Endothelial cell of umbilical vein (primary cell): ENCODE data around the gene EEA1. TPM values are rescaled to one million over a fixed set of nuclear protein-coding genes. Genes with fewer than 3 reads are reported as not detected.

ENCODE experiments used
- BruUV-seq: library from RNA; stranded (reverse); fragments of 400-500 nt; replicated peaks from 2 replicates; lab custom pipeline; 2021; lab: Mats Ljungman, UMichigan
- CTCF ChIA-PET: fragments of 300-600, 350-600 bp; sonication (Branson Sonifier 250); formaldehyde crosslinking; loops from one replicate; lab custom pipeline; 2021; ENCODE audit warnings: antibody characterized with exemption, inconsistent platforms; lab: Charles Lee
- POLR2A ChIA-PET: fragments of 300-600, 350-600 bp; sonication (Branson Sonifier 250); formaldehyde crosslinking; loops from one replicate; lab custom pipeline; 2021; ENCODE audit warnings: antibody characterized with exemption, inconsistent platforms; lab: Charles Lee
- DNase-seq: peaks from one replicate; pipeline ENCODE4 v3.0.0-alpha.2; 2011; ENCODE audit warnings: low read depth, low spot score
- FAIRE-seq: peaks from 2 replicates; lab custom pipeline; 2011; peaks lifted over from hg19 to GRCh38; lab: Jason Lieb, UNC
- H2AFZ ChIP-seq: 2 replicates; pipeline ENCODE4 v1.6.0; 2012; ENCODE audit warnings: low read depth, low read length, control low read depth, inconsistent platforms
- H3K27ac ChIP-seq: 2 replicates; pipeline ENCODE4 v1.5.1; 2011; ENCODE audit warnings: low read depth, mild to moderate bottlenecking, control low read depth, low read length, moderate library complexity; ENCODE audit not compliant: insufficient read depth
- H3K27me3 ChIP-seq, 2 experiments: 2 replicates each; pipeline versions ENCODE4 v1.6.0 to v1.6.1; 2011; ENCODE audit warnings: low read length in 2 of 2, mixed read lengths in 1 of 2; ENCODE audit not compliant: control insufficient read depth in 2 of 2, insufficient read depth in 2 of 2
- H3K36me3 ChIP-seq, 2 experiments: 2 replicates in 1 of 2; 3 replicates in 1 of 2; pipeline ENCODE4 v1.5.1; 2011; ENCODE audit warnings: low read length in 2 of 2, mild to moderate bottlenecking in 1 of 2, moderate library complexity in 1 of 2; ENCODE audit not compliant: control insufficient read depth in 2 of 2, insufficient read depth in 2 of 2; ENCODE audit errors: extremely low read depth in 1 of 2
- H3K4me1 ChIP-seq: 3 replicates; pipeline ENCODE4 v1.5.1; 2011; ENCODE audit warnings: mild to moderate bottlenecking, low read length; ENCODE audit not compliant: control insufficient read depth, insufficient read depth; ENCODE audit errors: extremely low read depth
- H3K4me2 ChIP-seq: 2 replicates; pipeline ENCODE4 v1.6.1; 2011; ENCODE audit warnings: low read length, control low read depth, mixed read lengths; ENCODE audit not compliant: insufficient read depth
- H3K4me3 ChIP-seq, 3 experiments: fragments of 200-600 bp in 1 of 3; sonication (generic), shearing (Covaris generic) in 1 of 3; replicated peaks in 1 of 3; 2 replicates each; pipeline ENCODE4 v1.5.1; 2011 to 2016; ENCODE audit warnings: control low read depth in 3 of 3, low read length in 3 of 3, mild to moderate bottlenecking in 2 of 3, inconsistent platforms in 1 of 3, low read depth in 1 of 3, moderate library complexity in 1 of 3; ENCODE audit not compliant: insufficient read depth in 1 of 3
- H3K79me2 ChIP-seq: 2 replicates; pipeline ENCODE4 v1.6.0; 2012; ENCODE audit warnings: low read length, inconsistent platforms; ENCODE audit not compliant: control insufficient read depth, insufficient read depth
- H3K9ac ChIP-seq: replicated peaks from 2 replicates; pipeline ENCODE3; 2011; ENCODE audit warnings: low read length, control low read depth; ENCODE audit not compliant: insufficient read depth; ENCODE audit errors: extremely low read depth
- H3K9me1 ChIP-seq: replicated peaks from 3 replicates; pipeline ENCODE4 v1.6.0; 2011; ENCODE audit warnings: mild to moderate bottlenecking, low read length; ENCODE audit not compliant: control insufficient read depth, insufficient read depth; ENCODE audit errors: extremely low read depth
- H3K9me3 ChIP-seq: replicated peaks from 2 replicates; pipeline ENCODE4 v1.5.1; 2012; ENCODE audit warnings: low read length, inconsistent platforms; ENCODE audit not compliant: control insufficient read depth, insufficient read depth
- H4K20me1 ChIP-seq: replicated peaks from 2 replicates; pipeline ENCODE3; 2011; ENCODE audit warnings: mild to moderate bottlenecking, low read length; ENCODE audit not compliant: control insufficient read depth, insufficient read depth; ENCODE audit errors: extremely low read depth
- CTCF ChIP-seq, 2 donors: IDR thresholded peaks; 1 replicate in 1 of 2; 2 replicates in 1 of 2; pipeline ENCODE4 v1.5.1; 2011; ENCODE audit warnings: low read length in 2 of 2, mild to moderate bottlenecking in 2 of 2, moderate library complexity in 2 of 2, control low read depth in 1 of 2, inconsistent platforms in 1 of 2, low read depth in 1 of 2; ENCODE audit not compliant: insufficient read depth in 1 of 2; ENCODE audit errors: extremely low read depth in 1 of 2
- EZH2 ChIP-seq: IDR thresholded peaks from 2 replicates; pipeline ENCODE4 v1.6.1; 2012; ENCODE audit warnings: borderline replicate concordance, low read depth, mild to moderate bottlenecking, moderate library complexity, low read length, inconsistent platforms; ENCODE audit not compliant: severe bottlenecking
- FOS ChIP-seq: IDR thresholded peaks from 2 replicates; pipeline ENCODE4 v1.6.1; 2011; ENCODE audit warnings: mild to moderate bottlenecking, low read length, moderate library complexity, borderline replicate concordance; ENCODE audit not compliant: insufficient read depth
- GATA2 ChIP-seq: IDR thresholded peaks from 2 replicates; pipeline ENCODE4 v1.7.0; 2011; ENCODE audit warnings: low read depth, mild to moderate bottlenecking, moderate library complexity, mixed read lengths, low read length; ENCODE audit not compliant: insufficient read length, insufficient read depth
- JUN ChIP-seq: IDR thresholded peaks from 2 replicates; pipeline ENCODE4 v1.6.1; 2011; ENCODE audit warnings: borderline replicate concordance, low read depth; ENCODE audit not compliant: insufficient read length, insufficient read depth
- MAX ChIP-seq: IDR thresholded peaks from 2 replicates; pipeline ENCODE4 v1.6.1; 2011; ENCODE audit not compliant: insufficient read depth, insufficient read length
- MYC ChIP-seq: IDR thresholded peaks from one replicate; pipeline ENCODE4 v1.6.1; 2011; ENCODE audit warnings: mild to moderate bottlenecking, low read depth, low read length
- POLR2A ChIP-seq: IDR thresholded peaks from 2 replicates; pipeline ENCODE4 v1.6.1; 2012; ENCODE audit warnings: low read depth, mild to moderate bottlenecking, control low read depth, low read length
- POLR2AphosphoS5 ChIP-seq: IDR thresholded peaks from 2 replicates; pipeline ENCODE4 v1.6.1; 2012; ENCODE audit warnings: low read depth, mild to moderate bottlenecking, control low read depth, low read length, moderate library complexity; ENCODE audit not compliant: insufficient read depth
- dilution Hi-C: fragments of 300-500 bp; cut with MboI; formaldehyde crosslinking; loops from one replicate; pipeline ENCODE4 v1.15.0; 2019; ENCODE audit warnings: low sequenced_read_pairs; ENCODE audit not compliant: extremely low pct_ligation_motif_present
- intact Hi-C: fragments of 100-400 bp; cut with micrococcal nuclease; formaldehyde crosslinking; loops from one replicate; pipeline ENCODE4 v1.10.0; 2022
- polyA plus RNA-seq, 4 experiments: library from polyadenylated mRNA; depleted of rRNA in 3 of 4; stranded (reverse) in 3 of 4; unstranded in 1 of 4; fragments of >200 nt; gene quantifications; 2 replicates each; pipeline versions ENCODE4 v1.2.1 to v1.2.3, GENCODE V29; 2011 to 2012; ENCODE audit warnings: missing spikeins in 1 of 4
- total RNA-seq: library from RNA; stranded (reverse); gene quantifications from 2 replicates; pipeline ENCODE4 v1.2.3, GENCODE V29; 2021

EEA1 gene
- total and polyA plus RNA-seq, 2 donors (not counting 3 experiments of a cell fraction or from before 2014, with no cell fraction given) = 2.6 to 38.8 TPM

- peak overlapping the region; percentile 66 for H3K4me2 ChIP-seq
- H3K79me2 ChIP-seq = no peaks in the 10 kb centered on the region
- H3K9me3 ChIP-seq = no peaks in the 10 kb centered on the region
- H4K20me1 ChIP-seq = no peaks in the 10 kb centered on the region
- peaks cover 10% of the 10 kb centered on the region for H3K4me1 ChIP-seq
- BruUV-seq = no TSS peak
- H3K36me3 ChIP-seq = peaks cover 2% of the 10 kb centered on the region in 2 experiments
- DNase-seq (peak; percentile 43), FAIRE-seq (peak; percentile 74)
- no peaks in the 10 kb centered on the region for H3K9me1 ChIP-seq
- H3K27me3 ChIP-seq = no peaks in the 10 kb centered on the region
- dilution Hi-C loops = no loop called here
- no peak overlapping the region for H3K9ac ChIP-seq
- intact Hi-C loops = no loop called here
- no peak overlapping the region for H2AFZ ChIP-seq
- peak overlapping the region in 1 of 3 experiments; percentile 19 for H3K4me3 ChIP-seq
- ChIA-PET CTCF (interaction anchor here (0.9 to 1.6 kb wide), 3 partner anchors 8 to 598 kb away, joined by 3 to 4 read pairs (median 3); no protein-coding TSS in a partner anchor), POLR2A (interaction anchor here (0.6 kb wide), 1 partner anchor 629 kb away, joined by 5 read pairs; no protein-coding TSS in a partner anchor)
- TF ChIP-seq JUN (no peak), POLR2A (no peak), FOS (no peak), CTCF (IDR thresholded peaks at IDR 0.05; ENCODE audit: extremely low read depth in 1 of 2, insufficient read depth in 1 of 2, low read depth in 1 of 2, low read length in 2 of 2) (no peak), EZH2 (no peak), MYC (no peak), POLR2AphosphoS5 (no peak), MAX (no peak), GATA2 (no peak)
- H3K27ac ChIP-seq = peak overlapping the region; percentile 40
These were observed 108.0 kb downstream of the EEA1 start for GRCh38 chr12:92821142-92821541.
